Measurements from ENCODE around the gene TAS1R1.
"Not testable (repeated sequence)": the region's sequence is repeated elsewhere in the genome, so short reads cannot be mapped to it uniquely, and the experiment has no call there.

The TAS1R1 gene

DNA sequence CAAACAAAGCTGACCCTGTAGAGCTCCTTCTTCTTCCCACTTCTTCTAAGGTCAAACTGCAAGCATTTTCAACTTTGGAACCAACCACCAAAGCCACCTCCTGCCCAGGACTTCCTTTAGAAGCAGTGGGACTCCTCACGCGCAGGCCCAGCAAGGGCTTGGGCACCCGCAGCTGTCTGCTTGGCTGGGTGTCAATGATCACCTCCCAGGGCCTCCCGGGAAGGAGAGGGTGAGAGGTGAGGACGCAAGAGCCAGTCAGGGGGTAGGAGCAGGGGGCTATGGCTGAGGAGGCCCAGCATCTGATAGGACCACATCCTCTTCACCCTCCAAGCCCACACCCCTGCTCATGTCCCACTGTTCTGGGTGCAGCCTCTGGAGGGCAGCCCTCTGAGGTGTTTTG lies 37.3 kb downstream of the TAS1R1 start:
- no peak for DNase-seq

DNA sequence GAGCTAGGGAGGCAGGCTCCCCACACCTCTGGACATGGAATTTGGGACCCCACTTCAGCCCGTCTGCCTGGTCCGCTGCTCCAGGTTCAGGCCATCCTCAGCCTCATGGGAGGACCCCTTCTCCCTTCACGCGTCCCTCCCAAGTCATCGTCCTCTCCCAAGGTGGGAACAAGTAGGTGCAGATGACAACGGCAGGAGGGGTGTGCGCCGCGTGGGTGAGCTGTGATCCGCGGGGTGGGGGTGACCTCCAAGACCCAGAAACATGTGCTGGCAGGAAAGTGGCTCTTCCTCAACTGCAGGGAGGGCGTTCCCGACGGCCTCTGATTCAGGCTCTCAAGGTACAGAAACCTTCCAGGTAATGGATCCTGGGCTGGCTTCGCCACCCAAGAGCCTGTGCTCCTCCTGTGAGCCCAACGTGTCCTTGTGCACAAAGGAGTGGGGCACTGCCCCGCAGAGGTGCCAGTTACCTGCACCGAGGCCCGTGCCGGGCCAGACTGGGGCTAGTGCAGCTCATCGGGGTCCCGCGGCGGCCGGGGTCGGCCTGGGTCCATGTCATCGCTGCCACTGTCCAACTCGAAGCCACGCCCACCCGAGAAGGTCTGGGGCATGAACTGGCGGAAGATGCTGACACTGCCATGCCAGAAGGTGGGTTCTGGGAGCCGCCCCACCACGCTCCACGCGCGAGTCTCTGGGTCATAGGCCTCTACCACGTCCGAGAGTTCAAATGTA lies 37.9 kb downstream of the TAS1R1 start:
- no peak for DNase-seq

DNA sequence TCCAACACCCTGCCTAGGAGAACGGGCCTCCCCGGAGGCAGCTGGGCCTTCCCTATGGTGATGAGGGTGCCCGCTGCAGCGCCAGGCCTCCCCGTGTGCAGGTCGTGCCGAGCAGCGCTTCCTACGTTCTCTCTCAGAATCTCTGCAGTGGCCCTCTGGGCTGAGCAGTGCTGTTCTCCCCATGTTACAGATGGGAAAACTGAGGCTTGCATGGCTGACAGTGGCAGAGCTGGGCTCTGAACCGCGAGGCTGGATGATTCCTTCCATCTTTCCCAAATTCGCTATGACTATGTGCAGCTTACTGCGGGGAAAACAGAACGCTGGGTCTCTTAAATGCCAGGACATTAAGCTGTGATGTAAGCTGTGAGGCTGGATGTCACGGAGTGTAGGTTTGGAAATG lies 38.7 kb downstream of the TAS1R1 start:
- DNase-seq = no peak

DNA sequence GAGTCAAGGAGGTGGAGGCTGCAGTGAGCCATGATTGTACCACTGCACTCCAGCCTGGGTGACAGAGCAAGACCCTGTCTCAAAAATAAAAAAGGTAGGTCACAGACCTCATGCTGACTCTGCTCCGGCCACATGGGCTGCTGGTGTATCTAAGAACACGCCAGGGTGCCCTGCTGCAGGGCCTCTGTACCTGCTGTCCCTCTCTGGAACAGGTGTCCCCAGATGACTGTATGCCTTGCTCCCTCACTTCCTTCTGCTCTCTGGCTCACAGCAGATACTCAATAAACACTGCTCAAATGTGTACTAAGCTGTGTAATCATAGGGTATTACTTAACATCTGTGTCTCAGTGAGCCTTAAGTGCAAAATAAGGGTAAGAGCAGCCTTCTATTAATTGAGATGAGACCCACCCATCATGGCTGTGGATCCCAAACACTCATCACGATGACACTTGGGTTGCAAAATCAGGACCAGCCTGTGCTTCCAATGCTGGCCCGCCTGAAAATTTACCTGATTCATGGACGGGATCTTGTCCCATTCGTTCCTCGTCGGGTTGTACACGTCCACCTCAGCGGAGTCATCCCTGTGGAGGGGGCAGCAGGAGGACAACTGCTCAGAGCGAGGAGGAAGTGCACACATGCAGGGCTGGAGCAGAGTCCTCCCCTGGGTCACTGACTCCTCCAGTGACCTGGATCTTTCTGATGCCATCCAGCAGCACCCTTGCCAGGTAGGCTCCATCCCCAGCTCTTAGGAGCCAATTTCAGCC lies 40.1 kb downstream of the TAS1R1 start:
- no peak for DNase-seq

DNA sequence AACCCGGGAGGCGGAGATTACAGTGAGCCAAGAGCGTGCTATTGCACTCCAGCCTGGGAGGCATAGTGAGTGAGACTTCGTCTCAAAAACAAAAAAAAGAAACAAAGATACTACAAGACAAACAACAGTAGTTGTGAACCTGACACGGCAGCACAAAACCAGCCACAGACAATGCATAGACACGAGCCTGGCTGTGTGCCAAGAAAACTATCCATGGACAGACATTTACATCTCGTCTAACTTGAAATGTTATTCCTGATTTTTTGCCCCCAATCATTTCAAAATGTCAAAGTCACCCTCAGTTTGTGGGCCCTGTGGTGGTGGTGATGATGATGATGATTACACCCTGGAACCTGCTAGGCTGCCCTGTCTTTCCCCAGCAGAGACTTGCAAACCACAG lies 41.2 kb downstream of the TAS1R1 start:
- DNase-seq = no peak

DNA sequence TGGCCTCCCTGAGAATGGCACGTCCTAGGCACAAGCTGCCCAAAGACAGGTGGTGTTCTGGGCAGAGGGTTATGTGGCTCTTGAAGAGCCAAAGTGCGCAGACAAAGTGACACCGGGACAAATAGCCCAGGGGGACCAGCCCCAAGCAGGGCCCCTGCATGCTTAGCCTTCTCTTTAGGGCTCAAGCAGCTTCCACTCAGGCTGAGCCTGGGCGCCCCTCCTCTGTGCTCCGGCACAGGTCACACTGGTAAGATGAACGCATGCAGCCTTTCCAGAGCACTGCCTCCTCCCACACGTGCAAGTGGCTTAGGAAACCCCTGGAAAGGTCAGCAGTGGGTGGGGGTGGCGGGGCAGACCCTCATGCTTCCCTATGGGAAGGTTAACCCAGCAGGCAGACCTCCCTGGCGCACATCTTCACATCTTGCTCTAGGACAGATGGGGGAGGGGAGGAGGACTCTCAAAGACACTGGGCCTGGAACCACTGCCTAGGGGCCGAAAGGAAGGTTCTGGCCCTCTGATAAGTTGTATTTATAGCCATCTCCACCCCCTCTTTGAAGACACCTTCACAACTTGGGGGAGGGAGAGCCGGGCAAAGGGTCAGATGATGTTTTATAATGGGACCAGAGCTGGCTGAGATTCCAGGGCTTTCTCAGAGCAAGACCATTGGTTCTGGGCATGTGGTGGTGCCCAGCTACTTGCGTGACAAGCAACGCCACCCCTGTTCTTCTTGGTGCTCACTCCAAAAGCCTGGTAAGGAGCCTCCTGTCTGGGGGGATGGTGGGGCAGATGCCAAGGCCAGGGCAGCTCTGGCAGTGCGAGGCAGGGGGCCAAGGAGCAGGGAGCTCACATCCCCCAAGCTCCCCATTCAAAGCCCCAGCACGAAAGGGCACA lies 42.0 kb downstream of the TAS1R1 start:
- DNase-seq = no peak

DNA sequence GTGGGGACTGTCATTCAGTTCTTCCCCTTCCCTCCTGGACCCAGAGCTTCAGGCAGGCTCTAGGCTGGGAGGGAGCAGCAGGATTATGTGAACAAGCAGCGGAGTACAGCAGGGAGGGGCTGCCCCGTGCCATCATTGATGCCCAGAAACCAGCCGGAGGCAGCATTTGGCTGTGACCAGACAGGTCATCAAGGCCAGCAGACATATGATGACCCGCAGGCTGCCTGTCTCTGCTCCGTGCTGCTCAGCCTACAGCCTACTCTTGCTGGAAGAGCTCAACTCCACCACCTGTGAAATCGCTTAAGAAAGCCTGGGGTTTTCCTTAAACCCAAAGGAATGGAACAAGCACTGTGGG lies 42.6 kb downstream of the TAS1R1 start:
- DNase-seq = no peak

DNA sequence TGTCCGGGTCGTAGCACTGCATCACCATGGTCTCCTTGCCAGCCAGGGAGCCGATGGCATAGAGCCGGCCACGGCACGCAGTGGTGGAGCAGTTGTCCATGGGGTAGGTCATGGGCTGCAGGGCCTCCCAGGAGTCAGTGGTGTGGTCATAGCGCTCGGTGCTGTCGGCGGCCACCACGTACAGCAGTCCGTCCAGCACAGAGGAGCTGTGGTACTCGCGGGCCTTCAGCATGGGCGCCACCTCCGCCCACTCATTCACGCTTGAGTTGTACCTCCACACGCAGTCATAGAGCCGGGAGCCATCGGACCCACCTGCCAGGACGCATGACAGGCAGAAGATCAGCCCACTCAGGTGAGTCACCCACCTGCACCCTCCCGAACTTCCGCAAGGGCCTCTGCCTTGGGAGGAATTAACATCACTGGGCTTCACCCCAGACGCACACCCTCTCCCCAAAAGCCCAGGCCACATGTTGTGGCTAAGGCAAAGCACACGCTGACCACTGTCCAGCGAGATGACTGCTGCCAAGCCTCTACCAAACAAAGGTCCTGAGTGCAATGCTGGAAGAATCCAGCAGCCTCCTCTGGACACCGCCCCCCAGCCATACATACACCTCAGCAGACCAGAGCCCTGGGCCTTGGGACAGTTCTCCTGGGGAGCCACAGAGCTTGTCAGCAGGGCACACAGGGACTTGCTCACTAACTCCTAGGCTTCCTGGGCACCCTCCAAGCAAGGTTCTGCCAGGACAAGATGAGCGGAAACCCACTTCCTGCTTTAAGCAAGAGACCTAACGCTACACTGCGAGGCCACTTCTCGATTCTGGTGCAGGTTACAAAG lies 44.3 kb downstream of the TAS1R1 start:
- DNase-seq = peak; percentile 55

DNA sequence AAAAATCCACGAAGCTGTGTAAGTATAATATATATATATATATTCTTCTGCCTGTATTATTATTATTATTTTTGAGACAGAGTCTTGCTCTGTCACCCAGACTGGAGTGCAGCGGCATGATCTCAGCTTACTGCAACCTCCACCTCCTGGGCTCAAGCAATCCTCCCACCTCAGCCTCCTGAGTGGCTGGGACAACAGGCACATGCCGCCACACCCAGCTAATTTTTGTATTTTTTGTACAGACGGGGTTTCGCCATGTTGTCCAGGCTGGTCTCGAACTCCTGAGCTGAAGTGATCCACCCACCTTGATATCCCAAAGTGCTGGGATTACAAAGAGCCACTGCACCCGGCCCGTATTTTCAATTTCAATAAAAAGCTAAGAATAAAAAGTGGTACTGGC lies 44.9 kb downstream of the TAS1R1 start:
- not testable (repeated sequence) for DNase-seq

DNA sequence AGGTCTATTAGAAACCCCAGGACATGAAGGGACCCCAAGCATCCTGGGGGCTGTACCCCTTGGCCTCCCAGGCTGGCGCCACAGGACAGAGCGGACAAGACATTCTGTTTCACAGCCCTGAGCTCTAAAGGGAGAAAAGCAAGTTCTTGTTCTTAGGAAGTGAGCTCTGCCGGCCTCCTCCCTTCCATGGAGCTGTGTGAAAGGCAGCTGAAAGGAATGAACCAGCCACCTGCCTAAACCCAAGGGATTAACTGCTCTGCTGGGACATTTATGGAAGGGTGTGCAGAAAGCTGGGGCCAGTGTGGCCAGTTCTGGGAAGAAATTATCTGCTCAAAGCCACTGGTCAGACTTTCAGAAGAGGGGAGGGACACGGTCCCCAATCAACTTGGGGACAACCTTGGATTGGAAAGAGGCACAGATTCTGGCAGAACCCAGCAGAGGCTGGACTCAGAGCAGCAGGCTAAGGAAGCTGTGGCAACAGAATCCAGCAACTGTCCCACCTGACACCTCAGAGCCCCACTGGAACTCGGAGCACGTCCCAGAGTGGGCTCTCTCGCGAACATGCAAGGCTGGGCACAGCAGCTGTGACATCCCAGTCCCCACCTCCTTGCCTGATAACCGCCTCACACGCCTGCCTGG lies 45.4 kb downstream of the TAS1R1 start:
- DNase-seq = no peak

DNA sequence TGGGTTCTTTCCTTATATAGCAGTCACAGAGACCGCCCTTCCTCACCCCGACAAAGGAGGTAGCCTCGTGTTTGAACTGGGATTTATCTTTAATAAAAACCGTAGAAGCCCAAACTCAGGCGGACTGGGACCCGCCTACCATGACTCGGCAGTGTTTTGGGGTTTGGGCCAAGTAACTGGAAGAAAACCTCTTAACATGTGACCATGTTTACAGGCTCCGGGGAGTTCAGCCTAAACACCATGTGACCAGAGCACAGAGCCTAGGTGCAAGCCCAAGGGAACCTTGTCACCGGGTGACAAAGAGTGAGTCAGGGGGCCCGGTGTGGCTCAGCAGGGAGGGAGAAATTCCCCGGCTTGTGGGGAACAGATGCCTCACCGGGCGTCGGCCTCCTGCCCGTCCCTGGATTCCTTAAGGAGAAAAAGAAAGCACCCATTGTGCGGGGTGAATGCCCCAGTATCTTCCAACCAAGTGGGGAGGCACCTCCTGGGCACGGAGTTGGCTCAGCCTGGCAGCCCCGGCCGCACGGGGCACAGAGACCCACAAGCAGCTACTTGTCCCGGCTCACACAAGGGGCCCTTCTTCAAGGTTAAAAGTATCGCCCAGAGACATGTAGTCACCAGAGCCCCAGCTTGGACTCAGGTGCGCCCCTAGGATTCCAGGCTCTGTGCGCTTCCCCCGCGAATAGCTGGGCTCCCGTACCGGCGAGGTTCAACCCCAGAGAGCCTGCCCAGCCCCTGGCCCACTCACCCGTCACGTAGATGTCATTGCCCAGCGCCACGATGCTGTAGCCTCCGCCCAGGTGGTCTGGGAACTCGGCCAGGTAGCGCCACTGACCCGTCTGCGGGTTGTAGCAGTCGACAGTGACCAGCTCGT lies 46.2 kb downstream of the TAS1R1 start:
- peak; percentile 83 for DNase-seq

DNA sequence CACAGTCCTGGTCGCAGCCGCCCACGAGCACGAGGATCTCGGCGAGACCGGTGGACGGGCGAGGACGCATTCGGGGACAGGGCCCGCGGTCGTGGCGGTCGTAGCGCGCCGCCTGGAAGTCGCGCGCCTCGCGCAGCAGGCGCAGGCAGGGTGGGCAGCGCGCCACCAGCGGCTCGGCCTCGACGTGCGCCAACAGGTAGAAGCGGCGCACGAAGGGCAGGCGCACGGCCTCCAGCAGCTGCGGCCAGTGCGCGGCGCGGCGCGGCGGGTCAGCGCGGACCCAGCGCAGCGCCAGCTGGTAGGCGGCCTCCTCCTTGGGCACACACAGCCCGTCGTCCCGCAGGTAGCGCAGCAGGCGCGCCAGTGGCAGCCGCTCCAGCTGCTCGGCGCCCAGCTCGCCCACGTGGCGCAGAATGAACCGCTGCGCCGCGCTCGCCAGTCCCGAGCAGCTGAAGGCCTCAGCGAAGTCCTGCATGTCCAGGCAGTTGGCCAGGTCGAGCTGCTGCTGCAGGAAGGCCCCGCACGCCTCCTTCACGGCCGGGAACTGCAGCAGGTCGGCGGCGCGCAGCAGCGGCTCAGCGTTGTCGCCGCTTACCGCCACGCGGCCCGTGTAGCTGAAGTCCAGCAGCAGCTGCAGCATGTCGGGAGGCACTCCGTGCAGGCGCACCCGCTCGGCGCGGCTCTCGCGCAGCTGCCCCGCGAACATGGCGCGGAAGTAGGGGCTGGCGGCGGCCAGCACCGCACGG lies 47.0 kb downstream of the TAS1R1 start:
- no peak for DNase-seq

DNA sequence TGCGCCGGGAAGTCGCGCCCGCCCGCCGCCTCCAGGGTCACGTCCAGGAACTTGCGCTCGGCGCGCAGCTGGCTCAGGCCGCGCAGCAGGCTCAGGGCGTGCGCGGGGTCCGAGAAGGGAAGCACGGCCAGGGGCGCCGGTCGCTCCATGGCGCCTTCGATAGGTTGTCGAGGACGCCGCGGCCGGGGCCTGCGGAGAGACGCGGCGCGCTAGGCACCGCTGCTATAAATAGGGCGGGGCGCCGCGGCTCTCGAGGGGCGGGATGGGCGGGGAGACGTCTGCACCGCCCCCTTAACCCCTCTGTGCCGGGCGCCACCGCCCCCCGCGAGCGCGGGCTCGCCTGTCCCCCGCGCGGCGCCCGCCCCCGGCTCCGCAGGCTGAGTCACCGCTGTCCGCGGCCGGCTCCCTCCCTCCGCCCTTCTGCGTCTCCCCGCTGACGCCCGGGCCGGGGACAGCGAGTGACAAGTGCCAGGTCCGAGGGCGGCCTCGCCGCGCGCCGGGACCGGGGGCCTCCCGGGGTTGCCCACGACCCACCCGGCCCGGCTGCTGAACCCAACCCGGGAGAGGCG lies 47.6 kb downstream of the TAS1R1 start, which contains the start of gene KLHL21:
KLHL21 (minus strand) TSS at position 201 of the 569 bp plus-strand sequence; CDS start at position 149, 52 bp downstream.
- peak; percentile 89 for DNase-seq

DNA sequence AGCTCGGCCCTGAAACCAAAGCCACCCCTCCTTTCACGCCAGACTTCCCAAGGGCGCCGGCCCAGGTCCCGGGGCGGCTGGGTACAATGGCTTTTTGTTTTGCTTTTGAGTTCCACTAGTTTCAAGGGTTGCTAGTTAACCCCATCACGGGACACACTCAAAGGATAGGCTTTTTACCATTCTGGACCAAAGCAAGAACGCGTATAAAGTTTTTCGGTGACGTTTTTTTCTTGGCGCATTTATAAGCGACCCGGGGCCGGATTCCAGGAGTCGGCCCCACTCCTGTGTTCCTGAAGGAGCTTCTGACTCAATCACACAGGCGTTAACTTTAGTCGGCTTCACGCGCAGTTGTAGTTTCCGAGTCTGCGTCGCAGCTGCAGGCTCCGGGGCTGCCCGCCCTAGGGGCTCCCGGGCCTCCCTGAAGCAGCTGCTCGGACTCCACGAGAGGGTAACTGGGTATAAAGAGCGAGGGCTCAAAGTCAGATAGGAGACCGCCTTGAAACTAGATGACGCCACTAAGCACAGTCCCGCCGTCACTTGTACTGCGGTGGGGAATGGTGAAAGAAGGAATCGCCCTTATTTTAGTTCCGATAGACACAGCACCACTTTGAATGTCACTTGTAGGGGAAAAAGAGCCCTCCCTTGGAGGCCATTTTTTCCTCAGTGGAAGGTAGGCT lies 48.3 kb downstream of the TAS1R1 start:
- DNase-seq = peak; percentile 71

DNA sequence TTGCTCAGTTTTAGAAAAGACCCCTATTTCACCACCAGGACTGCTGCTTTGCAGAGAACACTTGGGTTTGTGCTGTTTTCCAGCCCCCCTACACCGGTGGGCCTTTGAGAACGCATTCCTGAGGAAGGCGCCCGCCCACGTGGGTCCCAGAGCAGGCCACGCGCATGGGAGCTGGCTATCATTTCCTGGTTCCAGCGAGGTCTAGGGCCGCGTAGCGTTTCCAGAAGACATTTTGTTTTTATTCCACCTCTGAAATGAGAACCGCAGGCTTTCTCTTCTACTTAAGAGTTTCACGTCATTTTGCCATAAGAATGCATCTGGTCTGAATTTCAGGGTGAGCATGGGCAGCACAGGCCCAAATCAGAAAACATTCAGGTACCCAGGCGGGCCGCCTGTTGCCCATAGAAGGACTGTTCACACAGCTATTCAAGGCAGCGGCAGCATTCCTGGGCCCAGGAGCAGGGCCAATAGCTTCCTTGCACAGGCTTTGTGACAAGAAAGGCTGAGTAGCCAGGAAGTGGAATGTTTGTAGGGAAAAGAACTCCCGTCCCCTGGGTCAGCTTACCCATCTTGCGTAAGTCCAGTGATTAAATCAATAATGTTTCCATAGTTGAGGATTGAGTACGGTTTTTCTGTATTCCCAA lies 48.9 kb downstream of the TAS1R1 start:
- no peak for DNase-seq

DNA sequence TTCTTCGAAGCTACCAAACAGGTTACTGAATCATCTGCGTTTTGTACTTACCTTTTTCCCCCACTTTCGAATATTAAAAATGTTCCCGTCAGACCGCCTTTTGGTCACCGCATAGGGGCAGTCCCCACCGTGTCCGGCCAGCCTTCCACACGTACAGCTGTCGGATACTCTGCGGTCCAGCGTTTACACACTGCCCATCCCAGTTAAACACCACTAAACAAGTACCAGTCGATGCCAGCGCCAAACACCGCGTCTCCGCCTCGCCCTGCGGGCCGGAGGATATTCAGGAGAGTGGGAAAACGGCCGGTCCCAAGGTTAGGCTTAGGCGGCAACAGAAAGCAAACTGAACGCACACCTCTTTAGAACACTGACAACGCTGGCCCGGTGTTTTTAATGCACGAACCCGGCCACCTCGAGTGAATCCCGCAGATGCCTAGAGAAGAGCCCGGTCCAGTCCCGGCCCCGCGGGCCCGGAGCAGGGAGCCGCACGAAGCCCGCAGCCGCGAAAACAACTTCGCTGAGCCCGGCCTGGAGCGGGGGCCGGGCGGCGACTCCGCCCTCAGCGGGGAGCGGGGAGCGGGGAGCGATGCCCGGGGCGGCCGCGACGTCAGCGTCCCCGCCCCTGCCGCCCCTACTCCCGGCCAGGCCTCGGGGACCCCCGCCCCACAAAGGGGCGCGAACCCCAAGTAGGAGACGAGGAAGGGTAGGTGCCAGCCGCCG lies 57.7 kb downstream of the TAS1R1 start:
- no peak for DNase-seq

DNA sequence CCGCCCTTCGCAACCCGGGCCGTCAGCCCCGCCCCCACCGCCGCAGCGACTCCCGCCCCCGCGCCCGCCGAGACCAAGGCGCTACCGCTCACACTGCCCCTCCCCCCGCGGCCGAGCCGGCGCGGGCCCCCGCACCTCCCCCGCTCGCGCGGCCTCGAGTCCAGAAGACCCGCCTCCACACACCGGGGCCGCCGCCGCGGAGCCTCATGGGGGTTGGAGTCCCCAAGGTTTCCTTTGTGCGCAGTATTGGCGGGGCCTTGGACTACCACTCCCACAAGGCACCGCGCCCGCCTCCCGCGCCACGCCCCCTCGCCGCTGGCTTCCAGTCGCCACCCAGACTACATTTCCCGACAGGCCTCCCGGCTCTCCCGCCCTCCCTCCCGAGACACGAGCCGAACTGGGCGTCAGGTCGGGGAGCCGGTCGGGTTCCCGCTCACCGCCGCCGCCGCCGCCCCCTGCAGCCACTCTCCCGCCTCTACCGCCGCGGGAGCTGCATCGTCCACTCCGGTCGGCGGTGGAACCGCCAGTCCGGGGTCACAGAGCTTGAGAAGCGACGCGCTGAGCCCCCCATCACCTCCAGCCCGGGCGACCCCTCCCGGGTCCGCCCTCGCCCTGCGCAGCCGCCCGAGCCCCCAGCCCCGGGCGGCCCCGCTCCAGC lies 58.4 kb downstream of the TAS1R1 start, which contains the start of gene PHF13:
PHF13 (plus strand) TSS at position 371 of the 658 bp plus-strand sequence. CDS start 336 bp downstream, outside the sequence.
- DNase-seq = peak; percentile 99
